ENCODE measurements around the gene CBX1.
A peak's percentile ranks its signal among the peaks of the same experiment; 100 is the strongest.
"Not testable (repeated sequence)": the region's sequence is repeated elsewhere in the genome, so short reads cannot be mapped to it uniquely, and the experiment has no call there.

CBX1 gene

DNA sequence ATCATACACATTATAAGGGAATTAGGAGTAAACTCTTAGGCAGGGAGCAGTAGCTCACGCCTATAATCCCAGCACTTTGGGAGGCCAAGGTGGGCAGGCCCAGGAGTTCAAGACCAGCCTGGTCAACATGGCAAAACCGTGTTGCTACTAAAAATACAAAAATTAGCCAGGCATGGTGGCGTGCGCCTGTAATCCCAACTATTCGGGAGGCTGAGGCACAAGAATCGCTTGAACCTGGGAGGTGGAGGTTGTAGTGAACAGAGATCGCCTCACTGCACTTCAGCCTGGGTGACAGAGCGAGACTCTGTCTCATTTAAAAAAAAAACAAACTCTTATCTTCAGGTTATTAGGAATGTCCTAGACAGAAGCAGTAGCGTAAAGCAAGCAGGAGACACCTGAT, 28.5 kb downstream of the CBX1 start:
- not testable (repeated sequence) for DNase-seq (ENCODE audit: low read depth)

DNA sequence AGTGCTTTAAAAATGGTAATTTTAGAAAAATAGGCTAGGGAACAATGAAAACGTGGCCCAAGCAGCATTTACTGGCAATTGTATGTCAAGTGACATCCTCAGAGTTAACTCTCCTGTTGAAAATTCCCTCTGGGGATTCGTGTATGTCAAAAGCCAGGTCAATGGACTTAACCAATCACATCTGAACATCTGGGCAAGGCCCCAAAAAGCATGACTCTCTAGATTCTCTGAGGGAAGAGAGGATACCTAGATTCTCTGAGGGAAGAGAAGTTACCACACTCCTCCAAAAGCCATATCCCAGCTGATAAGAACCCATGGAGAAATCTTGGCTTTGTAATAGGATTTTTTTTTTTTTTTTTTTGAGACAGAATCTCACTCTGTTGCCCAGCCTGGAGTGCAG, 29.6 kb downstream of the CBX1 start:
- DNase-seq (ENCODE audit: low read depth): no peak

DNA sequence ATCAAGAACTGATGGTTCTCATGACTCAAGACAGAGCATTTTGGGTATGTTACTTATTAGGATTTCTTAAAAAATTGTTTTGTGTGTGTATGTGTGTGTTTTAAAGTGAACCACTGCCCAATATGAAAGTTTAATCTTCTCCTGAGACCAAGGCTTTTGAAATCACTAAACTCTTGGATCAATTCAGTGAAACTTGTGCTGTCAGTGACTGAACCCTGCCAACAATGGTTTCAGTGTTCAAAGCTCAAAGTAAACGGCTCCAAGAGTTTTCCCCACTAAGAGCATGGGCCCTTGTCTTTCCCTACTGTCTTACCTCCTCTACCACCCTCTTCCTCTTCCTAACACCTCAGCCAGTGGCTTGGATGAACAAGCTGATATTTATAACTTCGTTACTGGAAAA, 31.1 kb downstream of the CBX1 start:
- DNase-seq (ENCODE audit: low read depth): no peak

DNA sequence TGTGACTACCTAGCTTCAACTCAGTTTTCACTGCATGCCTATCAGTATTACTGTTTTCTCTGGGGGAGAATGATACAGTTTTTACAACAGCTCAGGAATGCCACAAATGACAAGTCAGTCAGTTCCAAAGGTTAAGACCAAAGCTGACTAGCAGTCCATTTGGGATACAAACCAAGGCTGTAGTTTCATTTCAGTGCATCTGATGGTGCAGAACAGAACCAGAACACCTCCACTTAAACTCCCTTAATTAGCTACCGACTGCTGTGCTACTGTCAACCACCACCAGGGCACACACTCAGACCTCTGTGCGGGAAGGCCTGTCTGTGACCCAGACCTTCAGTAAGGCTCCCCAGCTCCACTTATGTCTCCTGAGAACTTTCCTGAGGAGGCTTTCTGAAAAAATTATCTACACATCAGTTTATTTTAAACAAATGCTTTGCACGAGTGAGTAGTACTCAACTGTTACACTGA, 32.8 kb downstream of the CBX1 start:
- no peak for DNase-seq (ENCODE audit: low read depth)

- DNase-seq (ENCODE audit: low read depth): not testable (repeated sequence)
Observed at GRCh38 chr17:48067808-48068207, 33.5 kb downstream of the CBX1 start.

GRCh38 chr17:48067245-48067644, 34.0 kb downstream of the CBX1 start:
- DNase-seq (ENCODE audit: low read depth): no peak

GRCh38 chr17:48066656-48067055, 34.6 kb downstream of the CBX1 start:
- no peak for DNase-seq (ENCODE audit: low read depth)

DNA sequence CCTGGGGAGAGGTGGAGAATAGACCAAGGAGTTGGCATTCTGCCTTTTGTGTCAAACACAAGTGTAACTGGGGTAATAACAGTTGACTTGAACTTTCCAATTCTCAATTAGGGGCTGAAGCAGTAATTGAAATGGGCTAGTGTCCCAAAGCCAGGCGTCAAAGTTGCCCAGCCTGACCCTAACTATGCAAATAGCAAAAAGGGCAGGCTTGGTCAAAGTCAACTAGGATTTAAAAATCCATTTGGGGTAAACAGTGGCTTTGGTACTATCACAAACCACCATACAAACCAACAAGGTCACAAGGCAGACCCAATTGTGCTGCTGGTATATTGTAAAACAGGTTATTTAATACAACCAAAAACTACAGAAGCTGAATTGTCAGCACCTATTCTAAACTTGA, 35.1 kb downstream of the CBX1 start:
- DNase-seq (ENCODE audit: low read depth): no peak

DNA sequence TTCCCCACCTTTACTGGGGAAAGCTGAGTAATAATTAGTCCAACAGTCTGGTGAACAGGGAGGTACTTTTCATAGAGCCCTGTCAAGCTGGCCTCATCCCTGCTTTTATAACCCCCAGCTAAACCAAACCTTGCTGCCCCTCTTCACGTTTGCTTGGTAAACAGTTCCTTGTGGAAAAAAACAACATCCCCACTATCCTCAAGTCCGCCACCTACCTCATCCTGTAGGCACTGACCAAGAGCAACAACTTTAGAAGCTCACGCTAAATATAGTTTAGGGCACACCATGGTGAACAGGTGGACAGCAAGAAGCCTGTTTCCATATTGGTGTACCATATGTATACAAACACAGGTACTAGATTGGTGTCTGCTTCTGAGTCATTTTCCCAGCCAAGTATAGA, 36.6 kb downstream of the CBX1 start:
- no peak for DNase-seq (ENCODE audit: low read depth)

GRCh38 chr17:48062273-48062672, 39.0 kb downstream of the CBX1 start:
- no peak for DNase-seq (ENCODE audit: low read depth)

DNA sequence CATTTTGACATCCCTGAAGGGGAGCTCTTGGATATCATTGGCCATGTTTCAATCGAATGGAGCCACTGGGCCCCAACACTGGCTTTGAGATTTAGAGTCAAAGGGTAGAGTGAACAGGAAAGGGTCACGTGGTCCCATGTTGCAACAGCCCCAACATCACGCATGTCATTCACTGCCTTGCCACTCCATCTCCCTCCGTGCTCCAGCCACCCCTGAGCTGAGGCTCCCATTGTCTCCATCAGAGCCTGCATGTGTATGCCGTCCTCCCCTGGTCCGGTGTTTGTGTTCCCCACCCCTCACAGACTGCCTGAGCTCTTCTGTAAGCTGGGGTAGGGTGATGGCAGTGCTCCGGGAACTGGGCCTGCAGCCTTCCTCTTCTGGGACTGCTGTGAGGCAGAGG, 41.0 kb downstream of the CBX1 start:
- no peak for DNase-seq (ENCODE audit: low read depth)

DNA sequence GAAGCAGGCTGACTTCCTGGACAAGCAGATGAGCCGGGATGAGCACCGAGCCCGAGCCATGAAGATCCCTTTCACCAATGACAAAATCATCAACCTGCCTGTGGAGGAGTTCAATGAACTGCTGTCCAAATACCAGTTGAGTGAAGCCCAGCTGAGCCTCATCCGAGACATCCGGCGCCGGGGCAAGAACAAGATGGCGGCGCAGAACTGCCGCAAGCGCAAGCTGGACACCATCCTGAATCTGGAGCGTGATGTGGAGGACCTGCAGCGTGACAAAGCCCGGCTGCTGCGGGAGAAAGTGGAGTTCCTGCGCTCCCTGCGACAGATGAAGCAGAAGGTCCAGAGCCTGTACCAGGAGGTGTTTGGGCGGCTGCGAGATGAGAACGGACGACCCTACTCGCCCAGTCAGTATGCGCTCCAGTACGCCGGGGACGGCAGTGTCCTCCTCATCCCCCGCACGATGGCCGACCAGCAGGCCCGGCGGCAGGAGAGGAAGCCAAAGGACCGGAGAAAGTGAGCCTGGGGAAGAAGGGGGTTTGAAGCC, 42.1 kb downstream of the CBX1 start:
- no peak for DNase-seq (ENCODE audit: low read depth)

DNA sequence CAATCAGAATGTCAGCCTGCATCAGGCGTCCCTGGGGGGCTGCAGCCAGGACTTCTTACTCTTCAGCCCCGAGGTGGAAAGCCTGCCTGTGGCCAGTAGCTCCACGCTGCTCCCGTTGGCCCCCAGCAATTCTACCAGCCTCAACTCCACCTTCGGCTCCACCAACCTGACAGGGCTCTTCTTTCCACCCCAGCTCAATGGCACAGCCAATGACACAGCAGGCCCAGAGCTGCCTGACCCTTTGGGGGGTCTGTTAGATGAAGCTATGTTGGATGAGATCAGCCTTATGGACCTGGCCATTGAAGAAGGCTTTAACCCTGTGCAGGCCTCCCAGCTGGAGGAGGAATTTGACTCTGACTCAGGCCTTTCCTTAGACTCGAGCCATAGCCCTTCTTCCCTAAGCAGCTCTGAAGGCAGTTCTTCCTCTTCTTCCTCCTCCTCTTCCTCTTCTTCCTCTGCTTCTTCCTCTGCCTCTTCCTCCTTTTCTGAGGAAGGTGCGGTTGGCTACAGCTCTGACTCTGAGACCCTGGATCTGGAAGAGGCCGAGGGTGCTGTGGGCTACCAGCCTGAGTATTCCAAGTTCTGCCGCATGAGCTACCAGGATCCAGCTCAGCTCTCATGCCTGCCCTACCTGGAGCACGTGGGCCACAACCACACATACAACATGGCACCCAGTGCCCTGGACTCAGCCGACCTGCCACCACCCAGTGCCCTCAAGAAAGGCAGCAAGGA, 42.7 kb downstream of the CBX1 start:
- DNase-seq (ENCODE audit: low read depth): no peak

GRCh38 chr17:48057626-48058025, 43.7 kb downstream of the CBX1 start:
- DNase-seq (ENCODE audit: low read depth): no peak

DNA sequence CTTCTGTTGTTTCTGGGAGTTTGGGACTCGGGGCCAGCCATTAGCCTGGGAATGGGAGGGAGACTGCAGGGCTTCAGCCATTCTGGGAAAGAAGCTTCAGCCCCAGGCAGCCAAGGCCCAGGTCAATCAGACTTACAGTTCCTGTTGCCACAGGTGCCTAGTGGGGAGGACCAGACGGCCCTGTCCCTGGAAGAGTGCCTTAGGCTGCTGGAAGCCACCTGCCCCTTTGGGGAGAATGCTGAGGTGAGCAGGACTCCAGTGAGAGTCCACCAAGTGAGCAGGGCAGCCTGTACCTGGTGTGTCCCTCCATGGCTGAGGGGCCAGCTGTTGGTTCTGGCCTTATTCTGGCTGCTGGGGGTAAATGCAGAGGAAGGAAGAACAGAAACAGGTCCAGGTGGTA, 44.4 kb downstream of the CBX1 start:
- no peak for DNase-seq (ENCODE audit: low read depth)

DNA sequence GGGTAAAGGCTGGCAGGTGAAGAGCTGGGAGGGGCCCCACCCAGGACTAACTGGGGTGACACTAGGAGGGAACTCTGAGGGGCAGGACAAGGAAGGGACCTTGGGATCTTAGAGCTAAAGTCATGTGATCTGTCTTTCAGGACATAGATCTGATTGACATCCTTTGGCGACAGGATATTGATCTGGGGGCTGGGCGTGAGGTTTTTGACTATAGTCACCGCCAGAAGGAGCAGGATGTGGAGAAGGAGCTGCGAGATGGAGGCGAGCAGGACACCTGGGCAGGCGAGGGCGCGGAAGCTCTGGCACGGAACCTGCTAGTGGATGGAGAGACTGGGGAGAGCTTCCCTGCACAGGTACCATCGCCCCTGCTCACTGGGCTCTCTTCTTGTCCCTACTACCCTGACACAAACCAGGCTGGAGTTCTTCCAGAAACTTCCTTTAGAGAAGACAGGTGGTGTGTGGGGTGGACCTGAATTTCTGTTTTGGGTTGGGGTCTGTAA, 45.0 kb downstream of the CBX1 start:
- DNase-seq (ENCODE audit: low read depth): no peak

DNA sequence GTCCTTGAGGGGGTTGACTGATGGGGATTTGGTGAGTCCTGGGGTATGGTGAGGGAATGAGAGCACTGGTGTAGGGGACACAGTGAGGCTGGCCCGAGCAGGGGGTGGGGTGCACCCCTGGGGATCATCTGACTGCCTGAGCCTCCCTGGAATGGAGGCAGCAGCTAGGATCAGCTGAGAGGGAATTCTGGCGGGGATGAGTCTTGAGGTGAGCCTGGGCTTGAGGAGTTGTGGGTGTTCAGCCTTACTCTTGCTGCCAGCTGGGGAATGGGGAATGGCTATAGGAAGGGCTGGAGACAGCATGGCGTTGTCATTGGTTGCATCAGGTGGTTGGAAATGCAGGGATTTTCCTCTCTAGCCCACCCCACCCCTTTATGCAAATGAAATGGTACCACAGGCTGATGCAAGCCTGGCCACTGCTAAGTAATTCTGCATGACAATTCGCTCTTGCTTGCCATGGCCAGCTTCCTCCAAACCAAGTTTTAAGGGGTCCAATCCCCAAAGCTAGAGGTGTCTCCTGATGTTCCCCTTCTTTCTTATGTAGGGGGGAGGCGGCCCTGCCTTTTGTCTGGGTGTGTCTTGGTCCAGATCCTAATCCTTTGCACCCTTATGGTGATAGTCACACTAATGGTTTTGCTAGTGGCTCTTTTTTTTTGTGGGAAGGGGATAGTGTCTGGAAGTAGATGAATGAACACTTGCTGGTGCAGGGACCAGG, 45.6 kb downstream of the CBX1 start:
- DNase-seq (ENCODE audit: low read depth): peak; percentile 27

- DNase-seq (ENCODE audit: low read depth): no peak
Observed at GRCh38 chr17:48054238-48055185, 46.8 kb downstream of the CBX1 start.

GRCh38 chr17:48053758-48054237, 47.5 kb downstream of the CBX1 start:
- no peak for DNase-seq (ENCODE audit: low read depth)

- no peak for DNase-seq (ENCODE audit: low read depth)
Observed at GRCh38 chr17:48052956-48053757, 48.1 kb downstream of the CBX1 start.

Data from activated T-helper 9 cell treated with anti-CD3 and anti-CD28 coated beads, Interleukin-2, amount 50 U/mL, for 16 hours (primary cell).